Breast epithelium (tissue), 3 donors: ENCODE measurements around the gene PPOX.

Source experiments
- POLR2A ChIP-seq: fragments of 450-650 bp; IDR thresholded peaks from one replicate; pipeline ENCODE4 v1.6.1; 2016; ENCODE audit warnings: antibody characterized with exemption, mild to moderate bottlenecking, moderate library complexity
- POLR2AphosphoS5 ChIP-seq, 3 donors: sonication (generic); formaldehyde crosslinking; IDR thresholded peaks; one replicate each; pipeline ENCODE4 v1.6.1; 2017; ENCODE audit warnings: antibody characterized with exemption in 3 of 3
- TF ChIP-seq, protein P1 (sequence below), 3 donors: fragments of 450-650 bp; IDR thresholded peaks; one replicate each; pipeline ENCODE4 v1.5.1; 2016 to 2017; ENCODE audit warnings: antibody characterized with exemption in 3 of 3, mild to moderate bottlenecking in 3 of 3, moderate library complexity in 3 of 3

- TF ChIP-seq, protein P1, sequence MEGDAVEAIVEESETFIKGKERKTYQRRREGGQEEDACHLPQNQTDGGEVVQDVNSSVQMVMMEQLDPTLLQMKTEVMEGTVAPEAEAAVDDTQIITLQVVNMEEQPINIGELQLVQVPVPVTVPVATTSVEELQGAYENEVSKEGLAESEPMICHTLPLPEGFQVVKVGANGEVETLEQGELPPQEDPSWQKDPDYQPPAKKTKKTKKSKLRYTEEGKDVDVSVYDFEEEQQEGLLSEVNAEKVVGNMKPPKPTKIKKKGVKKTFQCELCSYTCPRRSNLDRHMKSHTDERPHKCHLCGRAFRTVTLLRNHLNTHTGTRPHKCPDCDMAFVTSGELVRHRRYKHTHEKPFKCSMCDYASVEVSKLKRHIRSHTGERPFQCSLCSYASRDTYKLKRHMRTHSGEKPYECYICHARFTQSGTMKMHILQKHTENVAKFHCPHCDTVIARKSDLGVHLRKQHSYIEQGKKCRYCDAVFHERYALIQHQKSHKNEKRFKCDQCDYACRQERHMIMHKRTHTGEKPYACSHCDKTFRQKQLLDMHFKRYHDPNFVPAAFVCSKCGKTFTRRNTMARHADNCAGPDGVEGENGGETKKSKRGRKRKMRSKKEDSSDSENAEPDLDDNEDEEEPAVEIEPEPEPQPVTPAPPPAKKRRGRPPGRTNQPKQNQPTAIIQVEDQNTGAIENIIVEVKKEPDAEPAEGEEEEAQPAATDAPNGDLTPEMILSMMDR (IDR thresholded peaks at IDR 0.05) = no peak
- TF ChIP-seq POLR2A (no peak), POLR2AphosphoS5 (IDR thresholded peaks at IDR 0.05) (no peak)
Observed at GRCh38 chr1:161162052-161162451, 4.2 kb upstream of the PPOX start.
